Measurements from ENCODE around the gene SCYGR4. TPM values are rescaled to one million over a fixed set of nuclear protein-coding genes. Genes with fewer than 3 reads are reported as not detected.
"Not testable (repeated sequence)": the region's sequence is repeated elsewhere in the genome, so short reads cannot be mapped to it uniquely, and the experiment has no call there.

Gene SCYGR4
- total and polyA plus RNA-seq, 9 donors: not detected

GRCh38 chr2:227661827-227662226 lies 44.5 kb downstream of the SCYGR4 start:
- WGBS (ENCODE audit: insufficient coverage): 36% methylated on average over 3 of the region's 3 CpGs

GRCh38 chr2:227665189-227665940 lies 48.1 kb downstream of the SCYGR4 start:
- Histone ChIP-seq H3K27ac (ENCODE audit: low read length) (no peak overlapping the region), H3K36me3 (ENCODE audit: control insufficient read depth, insufficient read depth, low read length) (no peaks in the 10 kb centered on the region), H3K9me3 (replicated peaks; ENCODE audit: control insufficient read depth, low read depth, low read length) (no peaks in the 10 kb centered on the region), H3K27me3 (ENCODE audit: control insufficient read depth, insufficient read depth, low read length) (no peaks in the 10 kb centered on the region), H3K4me3 (ENCODE audit: low read length) (no peak overlapping the region), H3K4me1 (ENCODE audit: control insufficient read depth, insufficient read depth, low read length) (no peaks in the 10 kb centered on the region)
- 92% methylated on average over 2 of the region's 6 CpGs for WGBS (ENCODE audit: insufficient coverage)
- DNase-seq: no peak

More at GRCh38 chr2:227661827-227662226, 44.5 kb downstream of the SCYGR4 start:
- DNase-seq: no peak
- Histone ChIP-seq H3K9me3 (replicated peaks; ENCODE audit: control insufficient read depth, low read depth, low read length) (no peaks in the 10 kb centered on the region), H3K36me3 (ENCODE audit: control insufficient read depth, insufficient read depth, low read length) (no peaks in the 10 kb centered on the region), H3K4me1 (ENCODE audit: control insufficient read depth, insufficient read depth, low read length) (no peaks in the 10 kb centered on the region), H3K27me3 (ENCODE audit: control insufficient read depth, insufficient read depth, low read length) (no peaks in the 10 kb centered on the region), H3K27ac (ENCODE audit: low read length) (no peak overlapping the region), H3K4me3 (ENCODE audit: low read length) (no peak overlapping the region)

GRCh38 chr2:227666631-227667170 lies 49.4 kb downstream of the SCYGR4 start, which contains the start of gene SCYGR5:
Gene SCYGR5 (plus strand): TSS chr2:227666804. CDS start chr2:227666804, 0 bp downstream.
- not testable (repeated sequence) for H3K27me3 ChIP-seq (ENCODE audit: control insufficient read depth, insufficient read depth, low read length); H3K9me3 ChIP-seq (replicated peaks; ENCODE audit: control insufficient read depth, low read depth, low read length); H3K4me3 ChIP-seq (ENCODE audit: low read length); DNase-seq; H3K4me1 ChIP-seq (ENCODE audit: control insufficient read depth, insufficient read depth, low read length); H3K27ac ChIP-seq (ENCODE audit: low read length); H3K36me3 ChIP-seq (ENCODE audit: control insufficient read depth, insufficient read depth, low read length)
- 74% methylated on average over 3 of the region's 13 CpGs for WGBS (ENCODE audit: insufficient coverage)

Other genes starting within 250 kb of the SCYGR4 start
- not detected for gene TM4SF20, start 238.2 kb upstream of the SCYGR4 start, total RNA-seq
- gene TM4SF20, start 238.2 kb upstream of the SCYGR4 start, polyA plus RNA-seq (ENCODE audit: insufficient read depth in 1 of 8, insufficient read length in 8 of 8, low replicate concordance in 1 of 8): 1 to 10 TPM in 1 of 8 donors, under 1 TPM in 2, not detected in 5; 0.07 to 1.6 (median 0.40) TPM
- gene SCYGR1, start 229.5 kb upstream of the SCYGR4 start, total RNA-seq: not detected
- not detected for gene SCYGR1, start 229.5 kb upstream of the SCYGR4 start, polyA plus RNA-seq (ENCODE audit: insufficient read depth in 1 of 8, insufficient read length in 8 of 8, low replicate concordance in 1 of 8)
- 32.7 TPM for gene AGFG1, start 145.3 kb upstream of the SCYGR4 start, total RNA-seq
- 10 to 100 TPM; 41.4 to 51.9 (median 47.6) TPM for gene AGFG1, start 145.3 kb upstream of the SCYGR4 start, polyA plus RNA-seq (ENCODE audit: insufficient read depth in 1 of 8, insufficient read length in 8 of 8, low replicate concordance in 1 of 8)
- gene SCYGR2, start 18.6 kb upstream of the SCYGR4 start, total RNA-seq: not detected
- gene SCYGR2, start 18.6 kb upstream of the SCYGR4 start, polyA plus RNA-seq (ENCODE audit: insufficient read depth in 1 of 8, insufficient read length in 8 of 8, low replicate concordance in 1 of 8): not detected
- not detected for gene SCYGR3, start 2.7 kb upstream of the SCYGR4 start, total RNA-seq
- not detected for gene SCYGR3, start 2.7 kb upstream of the SCYGR4 start, polyA plus RNA-seq (ENCODE audit: insufficient read depth in 1 of 8, insufficient read length in 8 of 8, low replicate concordance in 1 of 8)
- gene SCYGR5, start 49.3 kb downstream of the SCYGR4 start, total RNA-seq: not detected
- not detected for gene SCYGR5, start 49.3 kb downstream of the SCYGR4 start, polyA plus RNA-seq (ENCODE audit: insufficient read depth in 1 of 8, insufficient read length in 8 of 8, low replicate concordance in 1 of 8)
- gene SLC19A3, start 100.5 kb downstream of the SCYGR4 start, total RNA-seq: 1.2 TPM
- gene SLC19A3, start 100.5 kb downstream of the SCYGR4 start, polyA plus RNA-seq (ENCODE audit: insufficient read depth in 1 of 8, insufficient read length in 8 of 8, low replicate concordance in 1 of 8): 1 to 10 TPM in 4 of 8 donors, under 1 TPM in 4; 0.64 to 5.1 (median 0.94) TPM
- not detected for gene SCYGR6, start 107.3 kb downstream of the SCYGR4 start, total RNA-seq
- not detected for gene SCYGR6, start 107.3 kb downstream of the SCYGR4 start, polyA plus RNA-seq (ENCODE audit: insufficient read depth in 1 of 8, insufficient read length in 8 of 8, low replicate concordance in 1 of 8)
- gene SCYGR7, start 110.8 kb downstream of the SCYGR4 start, total RNA-seq: not detected
- not detected for gene SCYGR7, start 110.8 kb downstream of the SCYGR4 start, polyA plus RNA-seq (ENCODE audit: insufficient read depth in 1 of 8, insufficient read length in 8 of 8, low replicate concordance in 1 of 8)
- not detected for gene SCYGR8, start 128.4 kb downstream of the SCYGR4 start, total RNA-seq
- not detected for gene SCYGR8, start 128.4 kb downstream of the SCYGR4 start, polyA plus RNA-seq (ENCODE audit: insufficient read depth in 1 of 8, insufficient read length in 8 of 8, low replicate concordance in 1 of 8)
- 0.27 TPM for gene CCL20, start 196.3 kb downstream of the SCYGR4 start, total RNA-seq
- 1 to 10 TPM in 7 of 8 donors, under 1 TPM in 1; 0.61 to 6.3 (median 2.3) TPM for gene CCL20, start 196.3 kb downstream of the SCYGR4 start, polyA plus RNA-seq (ENCODE audit: insufficient read depth in 1 of 8, insufficient read length in 8 of 8, low replicate concordance in 1 of 8)